GM19240 (cell line): ENCODE measurements around the gene TOP1.

Source experiments
- DNase-seq: peaks from one replicate; pipeline ENCODE4 v3.0.0; 2011; ENCODE audit warnings: low spot score; ENCODE audit not compliant: insufficient read length

TOP1 gene

GRCh38 chr20:41035207-41035606, 6.6 kb downstream of the TOP1 start:
- DNase-seq: no peak

GRCh38 chr20:41037179-41037578, 8.6 kb downstream of the TOP1 start:
- no peak for DNase-seq

- no peak for DNase-seq
These were observed 9.7 kb downstream of the TOP1 start for GRCh38 chr20:41038149-41038877.

GRCh38 chr20:41038878-41039404, 10.3 kb downstream of the TOP1 start:
- DNase-seq: no peak

- DNase-seq: no peak
These were observed 12.2 kb downstream of the TOP1 start for GRCh38 chr20:41040855-41041254.

GRCh38 chr20:41041693-41042092, 13.1 kb downstream of the TOP1 start:
- no peak for DNase-seq

- no peak for DNase-seq
These were observed 15.9 kb downstream of the TOP1 start for GRCh38 chr20:41044409-41045062.

GRCh38 chr20:41045671-41046070, 17.0 kb downstream of the TOP1 start:
- DNase-seq: no peak

GRCh38 chr20:41046716-41047115, 18.1 kb downstream of the TOP1 start:
- no peak for DNase-seq

GRCh38 chr20:41047279-41047974, 18.8 kb downstream of the TOP1 start:
- DNase-seq: no peak

- no peak for DNase-seq
These were observed 19.3 kb downstream of the TOP1 start for GRCh38 chr20:41047975-41048305.

- DNase-seq: no peak
These were observed 20.1 kb downstream of the TOP1 start for GRCh38 chr20:41048461-41049301.

- DNase-seq: no peak
These were observed 20.8 kb downstream of the TOP1 start for GRCh38 chr20:41049451-41049850.

- no peak for DNase-seq
These were observed 21.9 kb downstream of the TOP1 start for GRCh38 chr20:41050361-41051008.

- DNase-seq: no peak
These were observed 22.6 kb downstream of the TOP1 start for GRCh38 chr20:41051009-41051825.

GRCh38 chr20:41052742-41053419, 24.3 kb downstream of the TOP1 start:
- no peak for DNase-seq

- DNase-seq: no peak
These were observed 25.6 kb downstream of the TOP1 start for GRCh38 chr20:41054070-41054846.

GRCh38 chr20:41054847-41055230, 26.2 kb downstream of the TOP1 start:
- no peak for DNase-seq

- no peak for DNase-seq
These were observed 27.1 kb downstream of the TOP1 start for GRCh38 chr20:41055679-41056078.
